Ammon's horn (tissue), 1 donor: ENCODE data around the gene PCGF2.

Source experiments
- DNase-seq: peaks from one replicate; pipeline ENCODE4 v3.0.0-alpha.2; 2016; ENCODE audit warnings: low spot score

Gene PCGF2

GRCh38 chr17:38703742-38704605, 44.2 kb downstream of the PCGF2 start:
- DNase-seq: no peak

- no peak for DNase-seq
Observed at GRCh38 chr17:38702916-38703741, 45.0 kb downstream of the PCGF2 start.

- peak; percentile 78 for DNase-seq
Observed at GRCh38 chr17:38702166-38702915, 45.8 kb downstream of the PCGF2 start.

- DNase-seq: no peak
Observed at GRCh38 chr17:38701504-38702165, 46.5 kb downstream of the PCGF2 start.

GRCh38 chr17:38698760-38699159, 49.4 kb downstream of the PCGF2 start:
- DNase-seq: no peak

- DNase-seq: no peak
Observed at GRCh38 chr17:38697061-38697820, 50.9 kb downstream of the PCGF2 start.

GRCh38 chr17:38693700-38694329, 54.3 kb downstream of the PCGF2 start:
- DNase-seq: peak; percentile 68

GRCh38 chr17:38691154-38691553, 57.0 kb downstream of the PCGF2 start:
- no peak for DNase-seq

- no peak for DNase-seq
Observed at GRCh38 chr17:38690386-38690785, 57.8 kb downstream of the PCGF2 start.

- DNase-seq: no peak
Observed at GRCh38 chr17:38687286-38687685, 60.9 kb downstream of the PCGF2 start.

GRCh38 chr17:38685491-38685890, 62.6 kb downstream of the PCGF2 start:
- DNase-seq: peak; percentile 78
